NOMO-1 treated with dmso at 0.1 percent for 144 hours (cell line): ENCODE measurements around the gene RALGAPB.
"Not testable (repeated sequence)": the region's sequence is repeated elsewhere in the genome, so short reads cannot be mapped to it uniquely, and the experiment has no call there.

Experiments used
- DNase-seq: peaks from one replicate; lab custom pipeline; 2025; ENCODE audit not compliant: unreplicated experiment; lab: John Stamatoyannopoulos, UW

Gene RALGAPB

DNA sequence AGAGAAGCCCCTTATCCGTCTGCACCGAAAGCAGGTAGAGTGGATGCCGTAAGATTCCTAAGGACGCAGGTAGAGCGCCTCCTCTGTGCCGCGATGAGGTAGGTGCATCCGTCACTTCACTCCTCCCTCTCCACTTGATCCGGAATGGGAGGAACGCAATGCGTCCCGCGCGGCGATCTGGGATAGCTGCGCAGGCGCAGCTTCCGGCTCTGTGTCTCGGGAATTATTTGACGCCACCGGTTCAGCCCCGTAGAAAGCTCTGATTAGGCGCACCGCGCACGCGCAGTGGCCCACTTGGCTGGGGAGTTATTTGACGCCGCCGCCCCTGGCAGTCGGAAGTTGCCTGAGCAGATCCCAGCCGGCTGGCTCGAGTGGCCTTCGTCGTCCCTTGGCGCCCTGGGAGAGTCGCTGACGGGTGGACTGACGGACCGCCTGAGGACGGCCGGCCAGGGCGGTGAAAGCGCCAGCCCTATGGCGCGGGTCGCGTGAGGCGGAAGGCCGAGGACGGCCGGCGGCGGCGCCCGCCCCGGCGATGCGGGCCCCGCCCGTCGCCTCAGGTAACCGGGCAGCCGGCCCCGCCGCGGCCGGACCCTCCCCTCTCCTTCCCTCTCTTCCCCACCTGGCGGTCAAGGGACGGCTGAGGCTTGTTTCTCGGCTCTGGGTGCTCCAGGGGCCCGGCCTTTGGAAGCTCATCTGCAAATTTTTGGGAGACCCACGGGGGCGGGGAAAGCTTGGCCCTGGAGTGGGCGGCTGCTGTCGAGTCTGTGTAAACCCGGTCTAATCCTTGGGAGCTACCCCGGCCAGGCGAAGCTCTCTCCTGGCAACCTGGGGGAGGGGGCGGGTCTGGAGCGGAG lies at the start of gene RALGAPB:
Gene RALGAPB (plus strand): TSS at position 331 of the 854 bp plus-strand sequence. CDS start 15,590 bp downstream, outside the sequence.
- peak; percentile 96 for DNase-seq

GRCh38 chr20:38423541-38423940 lies 49.1 kb upstream of the RALGAPB start:
- DNase-seq = no peak

DNA sequence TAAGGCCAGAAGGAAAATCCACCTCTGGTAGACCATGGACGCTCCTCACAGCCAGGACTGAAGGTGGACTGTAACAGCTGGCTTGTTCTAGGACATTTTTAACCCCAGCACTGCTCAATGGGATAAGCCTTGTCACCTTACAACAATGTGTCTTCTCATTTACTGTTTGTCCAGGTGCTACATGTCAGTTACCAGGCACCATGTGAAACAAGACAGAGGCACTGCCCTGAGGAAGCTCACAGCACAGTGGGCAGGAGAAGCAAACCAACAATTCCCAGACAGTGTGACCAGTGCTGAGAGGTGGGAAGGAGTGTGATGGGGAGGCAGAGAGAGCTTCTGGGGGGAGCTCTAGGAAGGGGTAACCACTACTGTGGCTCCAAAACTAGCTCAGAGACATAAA lies 48.2 kb upstream of the RALGAPB start:
- DNase-seq = no peak

GRCh38 chr20:38426006-38426897 lies 46.4 kb upstream of the RALGAPB start:
- no peak for DNase-seq

DNA sequence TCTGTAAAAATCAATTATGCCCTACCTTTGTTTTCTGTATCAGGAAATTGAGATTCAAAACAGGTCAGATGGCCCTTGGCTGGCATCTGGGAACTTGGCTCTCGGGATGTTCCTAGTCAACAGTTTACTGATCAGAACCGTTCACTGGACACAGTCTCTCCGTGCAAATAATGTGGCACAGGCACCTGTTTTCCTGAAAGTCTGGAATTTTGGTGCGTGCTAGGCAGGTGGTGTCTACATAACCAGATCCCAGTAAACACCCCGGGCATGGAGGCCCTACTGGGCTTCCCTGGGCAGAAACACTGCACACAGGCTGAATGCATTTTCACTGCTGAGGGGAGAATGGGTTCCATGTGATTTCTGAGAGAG lies 45.0 kb upstream of the RALGAPB start:
- no peak for DNase-seq

DNA sequence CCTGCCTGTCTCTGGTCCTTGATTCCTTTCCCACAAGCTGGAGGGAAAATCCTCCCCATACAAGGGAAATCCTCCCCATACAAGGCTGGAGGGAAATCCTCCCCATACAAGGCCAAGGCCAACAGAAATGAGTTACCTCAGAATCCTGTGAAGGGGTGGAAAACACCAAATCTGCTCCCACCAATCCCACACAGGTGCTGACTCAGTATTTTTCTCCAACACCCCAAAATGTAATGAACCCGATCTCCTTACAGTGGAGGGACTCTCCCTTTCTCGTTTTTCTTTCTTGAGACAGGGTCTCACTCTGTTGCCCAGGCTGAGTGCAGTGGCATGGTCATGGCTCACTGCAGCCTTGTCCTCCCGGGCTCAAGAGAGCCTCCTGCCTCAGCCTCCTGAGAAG lies 43.8 kb upstream of the RALGAPB start:
- DNase-seq = no peak

DNA sequence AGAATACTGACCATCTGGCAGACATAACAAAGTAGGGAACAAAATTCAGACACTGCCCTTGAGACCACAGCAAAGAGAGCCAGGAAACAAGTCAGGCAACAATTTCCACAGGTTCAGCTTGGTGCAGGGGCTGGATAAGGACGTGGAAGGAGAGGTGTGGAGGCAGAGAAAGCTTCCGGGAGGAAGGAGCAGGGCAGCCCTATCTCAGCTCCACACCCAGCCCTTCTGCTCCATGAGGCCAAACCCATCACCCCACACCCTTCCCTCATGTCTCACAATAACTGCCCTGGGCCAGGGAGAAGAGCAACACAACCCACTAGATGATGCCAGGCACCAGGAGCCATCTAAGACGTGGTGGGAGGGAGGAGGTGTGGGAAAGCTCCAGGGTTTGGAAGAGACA lies 43.3 kb upstream of the RALGAPB start:
- no peak for DNase-seq

GRCh38 chr20:38430679-38431325 lies 41.8 kb upstream of the RALGAPB start:
- no peak for DNase-seq

- no peak for DNase-seq
These were observed 40.4 kb upstream of the RALGAPB start for GRCh38 chr20:38432292-38432691.

DNA sequence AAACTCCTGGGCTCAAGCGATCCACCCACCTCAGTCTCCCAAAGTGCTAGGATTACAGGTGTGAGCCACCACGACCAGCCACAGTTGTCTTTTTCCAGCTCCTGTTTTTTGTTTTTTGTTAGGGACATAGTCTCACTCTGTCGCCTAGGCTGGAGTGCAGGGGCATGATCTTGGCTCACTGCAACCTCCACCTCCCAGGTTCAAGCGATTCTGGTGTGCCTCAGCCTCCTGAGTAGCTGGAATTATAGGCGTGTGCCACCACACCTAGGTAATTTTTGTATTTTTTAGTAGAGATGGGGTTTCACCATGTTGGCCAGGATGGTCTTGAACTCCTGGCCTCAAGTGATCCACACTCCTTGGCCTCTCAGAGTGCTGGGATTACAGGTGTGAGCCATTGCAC lies 39.8 kb upstream of the RALGAPB start:
- not testable (repeated sequence) for DNase-seq

GRCh38 chr20:38433304-38433972 lies 39.2 kb upstream of the RALGAPB start:
- no peak for DNase-seq

GRCh38 chr20:38434301-38434741 lies 38.3 kb upstream of the RALGAPB start:
- no peak for DNase-seq

DNA sequence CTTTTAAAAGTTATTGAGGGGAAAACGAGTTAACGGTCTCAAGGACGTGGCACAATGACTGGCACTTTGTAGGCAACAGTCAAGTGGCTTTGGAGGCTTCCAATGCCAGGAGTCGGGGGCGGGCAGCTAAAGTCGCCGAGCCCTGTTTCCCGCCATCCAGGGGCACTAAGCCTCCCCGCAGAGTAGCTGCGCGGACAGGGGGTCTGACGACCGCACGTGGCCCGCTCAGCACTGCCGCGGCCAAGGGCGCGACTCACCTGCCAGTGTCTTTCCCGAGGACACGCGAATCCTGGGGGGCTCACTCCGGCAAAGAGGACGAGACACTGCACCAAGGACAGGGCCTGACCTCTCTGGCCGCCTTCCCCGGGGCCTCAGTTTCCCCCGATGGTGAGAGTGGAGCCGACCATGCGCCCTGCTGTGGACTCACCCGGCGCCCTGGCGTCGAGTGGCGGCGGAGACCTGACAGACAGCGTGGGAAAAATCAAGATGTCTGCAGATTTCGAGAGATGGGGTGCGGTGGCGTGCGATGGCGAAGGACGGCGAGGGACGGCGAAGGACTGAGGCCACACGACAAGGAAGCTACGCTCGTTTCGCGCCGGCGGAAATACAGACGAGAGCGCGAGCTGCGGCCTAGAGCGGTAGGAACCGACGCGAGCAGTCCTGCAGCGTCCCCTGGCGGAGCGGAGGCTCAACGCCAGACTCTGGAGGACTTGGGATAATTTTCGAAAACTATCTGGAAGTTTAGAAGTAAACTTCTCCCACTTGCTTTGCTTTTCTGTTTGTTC lies 37.7 kb upstream of the RALGAPB start, which contains the start of gene SNHG17:
Gene SNHG17 (minus strand): TSS at position 559 of the 785 bp plus-strand sequence.
- peak; percentile 90 for DNase-seq

DNA sequence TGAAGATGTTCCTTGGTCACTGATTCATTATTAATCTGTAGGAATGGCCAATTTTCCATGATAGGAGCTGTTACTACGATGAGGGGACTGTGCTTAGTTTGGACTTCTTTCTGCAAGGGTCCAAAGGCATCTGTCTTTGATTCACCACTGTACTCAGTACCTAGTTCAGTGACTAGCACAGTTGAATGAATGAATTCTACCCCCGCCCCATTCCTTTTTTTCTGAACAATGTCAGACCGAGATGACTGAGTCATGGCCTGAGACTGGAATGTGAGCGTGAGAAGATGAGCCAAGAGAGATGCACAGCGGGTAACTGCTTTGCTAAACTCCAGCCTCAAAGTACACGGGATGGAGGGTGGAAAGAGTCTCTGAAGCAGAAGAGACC lies 37.1 kb upstream of the RALGAPB start:
- no peak for DNase-seq

- no peak for DNase-seq
These were observed 34.8 kb upstream of the RALGAPB start for GRCh38 chr20:38437796-38438195.

- not testable (repeated sequence) for DNase-seq
These were observed 31.5 kb upstream of the RALGAPB start for GRCh38 chr20:38441110-38441509.

- DNase-seq = no peak
These were observed 30.7 kb upstream of the RALGAPB start for GRCh38 chr20:38441916-38442315.

- DNase-seq = no peak
These were observed 27.3 kb upstream of the RALGAPB start for GRCh38 chr20:38445381-38445796.

GRCh38 chr20:38445901-38446425 lies 26.7 kb upstream of the RALGAPB start:
- no peak for DNase-seq
